ENCODE data around the gene DCTD.

Gene DCTD

GRCh38 chr4:182917182-182918043, at the start of gene DCTD:
Gene DCTD (minus strand): TSS chr4:182917386. CDS start chr4:182915568, 1,818 bp downstream.
- DNase-seq = peak; percentile 87
- CTCF ChIA-PET = interaction anchor here (1.0 to 2.0 kb wide), 2 partner anchors 19 to 440 kb away, joined by 3 to 5 read pairs; no protein-coding TSS in a partner anchor
- Mint-ChIP-seq H3K4me1 (peaks cover 47% of the 10 kb centered on the region), H3K9me3 (no peaks in the 10 kb centered on the region), H3K27ac (peak within 1 kb of the TSS; percentile 95), H3K4me3 (peak within 1 kb of the TSS; percentile 86), H3K36me3 (peaks cover 20% of the 10 kb centered on the region), H3K27me3 (peaks cover 8% of the 10 kb centered on the region)

DNA sequence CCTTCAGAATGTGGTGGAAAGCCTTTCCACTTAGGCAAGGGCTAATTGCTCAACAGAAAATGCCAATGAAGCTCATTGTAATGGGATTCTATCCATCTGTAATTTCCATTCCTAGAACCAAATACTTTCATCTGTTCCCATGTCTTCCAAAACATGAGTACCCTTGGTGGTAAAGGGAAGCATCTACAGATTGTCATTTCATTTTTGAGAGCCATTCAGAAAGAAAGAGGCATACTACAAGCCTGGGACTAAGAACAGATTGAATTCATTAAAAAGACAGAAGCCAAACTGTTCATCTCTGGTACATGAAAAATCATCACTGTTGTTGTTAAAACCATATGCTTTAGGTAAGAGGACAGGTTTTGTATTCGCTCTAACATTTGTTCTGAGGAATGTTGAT, 43.6 kb upstream of the DCTD start:
- no peaks in the 10 kb centered on the region for H3K4me1 Mint-ChIP-seq
- no peak for DNase-seq
- H3K27ac Mint-ChIP-seq = no peak overlapping the region
- no peaks in the 10 kb centered on the region for H3K36me3 Mint-ChIP-seq
- no peaks in the 10 kb centered on the region for H3K9me3 Mint-ChIP-seq
- CTCF ChIA-PET = no interaction called here
- H3K4me3 Mint-ChIP-seq = no peak overlapping the region
- H3K27me3 Mint-ChIP-seq = no peaks in the 10 kb centered on the region

DNA sequence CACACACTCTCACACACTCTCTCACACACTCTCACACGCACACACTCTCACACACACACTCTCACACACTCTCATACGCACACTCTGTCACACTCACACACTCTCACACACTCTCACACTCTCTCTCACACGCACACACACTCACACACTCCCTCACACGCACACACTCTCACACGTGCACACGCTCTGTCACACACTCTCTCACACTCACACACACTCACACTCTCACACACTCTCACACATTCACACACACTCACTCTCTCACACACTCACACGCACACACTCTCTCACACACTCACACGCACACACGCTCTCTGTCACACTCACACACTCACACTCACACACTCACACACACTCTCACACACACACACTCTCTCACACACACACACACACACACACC, 43.0 kb upstream of the DCTD start:
- no peak for DNase-seq
- Mint-ChIP-seq H3K4me1 (no peaks in the 10 kb centered on the region), H3K4me3 (no peak overlapping the region), H3K9me3 (no peaks in the 10 kb centered on the region), H3K27me3 (no peaks in the 10 kb centered on the region), H3K36me3 (no peaks in the 10 kb centered on the region), H3K27ac (no peak overlapping the region)
- CTCF ChIA-PET = no interaction called here

DNA sequence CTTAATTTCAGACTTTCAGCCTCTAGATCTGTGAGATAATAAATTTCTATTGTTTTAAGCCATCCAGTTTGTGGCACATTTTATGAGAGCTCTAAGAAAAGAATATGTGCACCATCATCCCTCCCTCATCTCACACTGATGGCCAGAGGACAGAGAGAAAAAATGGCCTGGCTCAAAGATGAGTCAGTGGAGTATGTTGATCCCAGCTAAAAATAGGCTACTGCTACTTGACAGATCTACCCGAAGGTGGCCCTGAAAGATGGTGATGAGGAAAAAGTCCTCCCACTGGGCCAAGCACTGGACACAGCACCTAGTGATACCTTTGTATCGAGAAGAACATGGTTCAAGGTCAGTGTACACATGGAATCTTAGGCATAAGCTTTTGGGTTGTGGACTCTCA, 38.2 kb upstream of the DCTD start:
- Mint-ChIP-seq H3K27ac (no peak overlapping the region), H3K27me3 (no peaks in the 10 kb centered on the region), H3K4me3 (no peak overlapping the region), H3K36me3 (no peaks in the 10 kb centered on the region), H3K9me3 (no peaks in the 10 kb centered on the region), H3K4me1 (no peaks in the 10 kb centered on the region)
- DNase-seq = no peak
- CTCF ChIA-PET = no interaction called here

DNA sequence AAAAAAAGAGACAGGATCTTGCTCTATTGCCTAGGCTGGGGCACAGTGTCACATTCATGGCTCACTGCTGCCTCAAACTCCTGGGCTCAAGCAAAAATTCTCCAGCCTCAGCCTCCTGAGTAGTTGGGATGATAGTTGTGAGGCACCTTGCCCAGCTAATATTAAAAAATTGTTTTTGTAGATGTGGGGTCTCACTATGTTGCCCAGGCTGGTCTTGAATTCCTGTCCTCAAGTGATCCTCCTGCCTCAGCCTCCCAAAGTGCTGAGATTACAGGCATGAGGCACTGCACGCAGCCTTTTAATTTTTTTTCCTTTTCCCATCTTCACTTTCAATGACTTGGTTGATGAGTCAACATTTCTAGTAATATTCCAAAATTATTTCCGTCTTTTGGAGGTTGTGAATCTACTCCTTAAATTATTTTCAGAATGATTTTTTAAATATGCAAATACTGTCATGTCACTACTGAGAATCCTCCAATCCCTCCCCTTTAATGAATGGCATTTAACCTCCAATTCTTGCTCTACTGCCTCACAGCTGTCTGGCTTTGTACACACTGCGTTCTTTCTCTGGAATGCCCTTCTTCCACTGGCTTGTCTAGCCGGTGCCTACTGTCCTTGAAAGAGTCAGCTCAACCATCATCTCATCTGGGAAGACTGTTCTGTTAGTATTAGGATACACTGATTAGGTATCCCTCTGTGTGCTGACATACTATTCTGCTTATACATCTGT, 27.5 kb upstream of the DCTD start:
- Mint-ChIP-seq H3K4me3 (no peak overlapping the region), H3K4me1 (no peaks in the 10 kb centered on the region), H3K36me3 (no peaks in the 10 kb centered on the region), H3K9me3 (no peaks in the 10 kb centered on the region), H3K27me3 (peaks cover 9% of the 10 kb centered on the region), H3K27ac (no peak overlapping the region)
- DNase-seq = no peak
- CTCF ChIA-PET = interaction anchor here (0.6 kb wide), 1 partner anchor 327 kb away, joined by 3 read pairs; no protein-coding TSS in a partner anchor

- CTCF ChIA-PET = interaction anchor here (1.0 to 4.7 kb wide), 10 partner anchors 9 to 330 kb away, joined by 3 to 41 read pairs (median 11); no protein-coding TSS in a partner anchor
- Mint-ChIP-seq H3K36me3 (no peaks in the 10 kb centered on the region), H3K9me3 (no peaks in the 10 kb centered on the region), H3K4me1 (no peaks in the 10 kb centered on the region), H3K27me3 (peaks cover 19% of the 10 kb centered on the region), H3K27ac (no peak overlapping the region), H3K4me3 (no peak overlapping the region)
- no peak for DNase-seq
Measured at GRCh38 chr4:182939680-182940079, 22.5 kb upstream of the DCTD start.

DNA sequence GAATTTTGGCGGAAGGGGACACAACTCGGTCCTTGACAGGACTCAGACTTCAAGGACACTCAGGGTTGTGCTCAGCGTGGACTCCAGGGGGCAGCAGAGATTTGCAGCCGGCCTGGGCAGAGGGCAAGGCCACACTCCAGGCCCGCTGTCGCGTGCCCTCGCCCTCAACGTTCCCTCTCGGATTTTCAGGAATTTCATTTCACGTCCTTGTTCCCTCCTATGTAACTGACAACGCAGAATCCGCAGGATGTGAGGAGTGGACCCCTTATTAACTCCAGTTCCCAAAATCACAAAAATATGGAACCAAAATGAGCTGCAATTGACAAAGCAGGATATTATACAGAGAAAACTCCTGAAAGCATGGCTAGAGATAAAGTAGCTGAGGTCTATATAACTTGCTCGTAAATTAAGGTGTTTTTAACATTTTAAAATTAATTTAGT, 21.0 kb upstream of the DCTD start:
- Mint-ChIP-seq H3K27me3 (peaks cover 26% of the 10 kb centered on the region), H3K4me1 (no peaks in the 10 kb centered on the region), H3K9me3 (no peaks in the 10 kb centered on the region), H3K27ac (no peak overlapping the region), H3K36me3 (no peaks in the 10 kb centered on the region), H3K4me3 (no peak overlapping the region)
- CTCF ChIA-PET = interaction anchor here (0.6 to 4.7 kb wide), 21 partner anchors 9 to 469 kb away, joined by 3 to 41 read pairs (median 3); no protein-coding TSS in a partner anchor
- peak; percentile 73 for DNase-seq

DNA sequence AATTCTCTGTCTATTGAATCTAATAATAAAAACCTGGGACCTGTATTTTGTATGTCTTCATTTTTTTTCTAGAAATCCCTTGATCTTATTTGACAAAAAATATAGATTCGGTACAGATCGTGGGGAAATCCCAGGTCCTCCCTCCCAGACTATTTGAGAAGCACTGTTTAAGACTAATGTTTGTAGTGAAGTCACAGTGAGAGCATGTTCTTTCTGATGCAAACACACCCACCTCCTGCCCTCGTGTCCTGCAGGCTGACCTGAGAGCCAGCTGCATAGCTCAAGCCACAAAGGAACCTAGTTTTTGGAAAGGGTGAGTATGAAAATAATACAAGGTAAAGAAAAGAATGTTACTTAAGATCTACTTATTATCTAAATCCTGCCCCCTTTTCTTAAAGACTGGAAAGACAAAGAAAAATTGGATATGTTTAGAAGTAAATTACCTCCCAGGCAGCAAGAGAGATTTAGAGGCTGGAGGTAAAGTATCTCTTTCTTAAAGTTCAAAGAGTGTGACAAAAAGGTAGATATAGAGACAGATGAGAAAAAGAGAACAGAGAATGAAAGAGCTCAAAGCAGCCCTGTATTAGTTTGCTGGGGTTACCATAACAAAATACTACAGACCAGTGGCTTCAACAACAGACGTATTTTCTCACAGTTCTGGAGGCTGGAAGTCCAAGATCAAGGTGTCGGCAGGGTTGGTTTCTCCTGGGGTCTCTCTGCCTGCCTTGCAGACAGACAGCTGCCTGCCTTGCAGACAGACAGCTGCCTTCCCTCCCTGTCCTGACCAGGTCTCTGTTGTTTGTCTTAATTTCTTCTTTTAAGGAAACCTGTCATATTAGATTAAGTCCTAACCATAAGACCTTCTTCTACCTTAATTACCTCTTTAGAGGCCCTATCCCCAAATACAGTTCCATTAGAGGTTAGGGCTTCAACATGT, 20.4 kb upstream of the DCTD start:
- H3K9me3 Mint-ChIP-seq = no peaks in the 10 kb centered on the region
- no peaks in the 10 kb centered on the region for H3K36me3 Mint-ChIP-seq

GRCh38 chr4:182932651-182933050, 15.5 kb upstream of the DCTD start:
- CTCF ChIA-PET = no interaction called here
- H3K27ac Mint-ChIP-seq = no peak overlapping the region
- no peak overlapping the region for H3K4me3 Mint-ChIP-seq
- no peaks in the 10 kb centered on the region for H3K36me3 Mint-ChIP-seq
- peaks cover 15% of the 10 kb centered on the region for H3K27me3 Mint-ChIP-seq
- H3K4me1 Mint-ChIP-seq = no peaks in the 10 kb centered on the region
- DNase-seq = no peak
- H3K9me3 Mint-ChIP-seq = no peaks in the 10 kb centered on the region

More for the DNA sequence above, 20.4 kb upstream of the DCTD start:
- Mint-ChIP-seq H3K27ac (no peak overlapping the region), H3K27me3 (peaks cover 28% of the 10 kb centered on the region), H3K4me1 (no peaks in the 10 kb centered on the region), H3K4me3 (no peak overlapping the region)
- DNase-seq = no peak
- CTCF ChIA-PET = interaction anchor here (0.8 to 4.7 kb wide), 16 partner anchors 9 to 470 kb away, joined by 3 to 41 read pairs (median 4); no protein-coding TSS in a partner anchor

DNA sequence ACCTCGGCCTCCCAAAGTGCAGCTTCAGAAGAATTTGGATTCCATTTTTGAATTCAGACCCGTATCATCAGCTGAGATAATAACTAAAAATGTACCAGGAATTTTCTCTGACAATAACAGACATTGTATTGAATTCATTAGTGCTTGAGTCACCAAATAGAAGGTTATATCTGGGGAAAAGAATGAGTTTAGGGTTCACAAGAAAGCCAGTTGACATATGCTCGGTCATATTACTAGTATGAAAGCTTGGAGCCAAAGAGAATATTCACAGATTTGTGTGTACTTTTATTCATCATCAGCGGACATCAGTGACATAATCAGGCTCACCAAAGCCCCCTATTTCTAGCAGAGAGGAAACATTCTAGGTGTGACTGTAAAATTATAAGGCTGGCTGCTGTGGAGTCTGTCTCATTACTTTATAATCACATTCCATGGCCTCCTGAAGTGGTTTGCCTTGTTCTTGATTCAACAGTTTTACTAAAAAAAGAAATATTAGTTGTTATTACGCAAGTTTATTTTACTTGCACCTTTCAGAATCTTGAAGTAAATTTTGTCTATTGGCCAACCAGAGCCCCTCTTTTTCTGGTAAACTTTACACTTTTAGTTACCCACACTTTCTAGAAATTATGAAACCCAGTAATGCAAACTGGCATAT, 14.6 kb upstream of the DCTD start:
- Mint-ChIP-seq H3K36me3 (no peaks in the 10 kb centered on the region), H3K4me1 (no peaks in the 10 kb centered on the region), H3K27ac (no peak overlapping the region), H3K4me3 (no peak overlapping the region), H3K9me3 (no peaks in the 10 kb centered on the region), H3K27me3 (peaks cover 13% of the 10 kb centered on the region)
- DNase-seq = no peak
- CTCF ChIA-PET = no interaction called here

- Mint-ChIP-seq H3K27me3 (peaks cover 10% of the 10 kb centered on the region), H3K4me3 (no peak overlapping the region), H3K27ac (no peak overlapping the region), H3K9me3 (no peaks in the 10 kb centered on the region), H3K36me3 (no peaks in the 10 kb centered on the region), H3K4me1 (no peaks in the 10 kb centered on the region)
- CTCF ChIA-PET = no interaction called here
- DNase-seq = no peak
Measured at GRCh38 chr4:182930889-182931288, 13.7 kb upstream of the DCTD start.

GRCh38 chr4:182929296-182929695, 12.1 kb upstream of the DCTD start:
- H3K4me1 Mint-ChIP-seq = no peaks in the 10 kb centered on the region
- H3K27me3 Mint-ChIP-seq = peaks cover 18% of the 10 kb centered on the region
- H3K27ac Mint-ChIP-seq = no peak overlapping the region
- H3K36me3 Mint-ChIP-seq = no peaks in the 10 kb centered on the region
- no peak overlapping the region for H3K4me3 Mint-ChIP-seq
- H3K9me3 Mint-ChIP-seq = no peaks in the 10 kb centered on the region
- CTCF ChIA-PET = interaction anchor here (0.8 to 1.6 kb wide), 3 partner anchors 9 to 330 kb away, joined by 3 read pairs; no protein-coding TSS in a partner anchor
- no peak for DNase-seq

DNA sequence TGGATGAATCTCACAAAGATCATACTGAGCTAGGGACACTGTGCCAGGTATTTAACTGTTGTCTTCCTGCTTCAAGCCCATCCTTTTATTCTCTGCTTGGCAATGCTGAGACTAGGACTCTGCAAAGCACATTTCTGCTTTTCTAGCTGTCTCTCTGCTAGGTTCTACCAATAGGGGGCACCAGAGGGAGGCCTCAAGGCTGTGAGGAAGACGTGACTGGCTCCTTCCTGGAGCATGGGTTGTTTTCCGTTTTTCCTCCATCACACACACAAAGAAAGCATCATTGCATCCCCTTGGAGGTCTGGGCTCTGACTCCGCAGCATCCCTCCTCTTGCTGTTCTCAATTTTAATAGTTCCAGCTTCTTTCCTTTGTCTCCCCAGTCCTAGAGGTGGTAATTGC, 10.9 kb upstream of the DCTD start:
- Mint-ChIP-seq H3K27me3 (peaks cover 14% of the 10 kb centered on the region), H3K4me3 (no peak overlapping the region), H3K27ac (no peak overlapping the region), H3K9me3 (no peaks in the 10 kb centered on the region), H3K4me1 (no peaks in the 10 kb centered on the region), H3K36me3 (no peaks in the 10 kb centered on the region)
- CTCF ChIA-PET = interaction anchor here (1.3 to 4.3 kb wide), 2 partner anchors 10 to 334 kb away, joined by 5 to 19 read pairs; no protein-coding TSS in a partner anchor
- DNase-seq = no peak
